ENCODE results near the gene MC2R.

The MC2R gene

DNA sequence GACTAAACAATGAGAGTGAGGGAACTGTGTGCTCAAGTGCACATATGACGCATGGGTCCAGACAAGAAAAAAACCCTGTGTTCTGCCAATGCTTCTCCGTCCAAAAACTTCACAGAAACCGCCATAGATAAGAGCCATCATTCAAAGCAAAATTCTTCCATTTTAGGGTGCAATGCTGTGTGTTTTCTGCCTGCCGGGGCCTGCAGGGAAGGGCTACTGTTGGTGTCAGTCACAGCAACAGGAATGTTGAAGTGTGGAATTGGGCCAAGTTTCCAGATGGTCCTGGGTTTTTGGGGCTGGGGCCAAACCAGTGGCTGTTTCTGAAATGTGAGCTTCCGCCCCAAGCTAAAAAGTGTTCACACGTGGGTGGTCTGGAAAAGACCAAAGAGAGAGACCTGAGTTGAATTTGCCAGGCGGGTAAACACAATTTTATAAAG lies 677 bp upstream of the MC2R start:
- H2BK15ac ChIP-seq (replicated peaks; ENCODE audit: low read depth) = no peak overlapping the region
- H3K4me2 ChIP-seq (ENCODE audit: low read length) = no peak overlapping the region
- no peaks in the 10 kb centered on the region for H3K36me3 ChIP-seq (ENCODE audit: control insufficient read depth, insufficient read depth, low read length)
- H3K27me3 ChIP-seq (ENCODE audit: insufficient read depth, low read length, poor library complexity) = no peaks in the 10 kb centered on the region
- H3K79me1 ChIP-seq (ENCODE audit: low read length) = no peaks in the 10 kb centered on the region
- no peak overlapping the region for H3K4me3 ChIP-seq (ENCODE audit: low read length)
- H3K18ac ChIP-seq (ENCODE audit: low read length) = no peak overlapping the region
- no CpG with 5 or more reads among the region's 7 CpGs for WGBS (ENCODE audit: extremely low coverage, insufficient coverage, low lambda C conversion rate)
- no peaks in the 10 kb centered on the region for H3K4me1 ChIP-seq (ENCODE audit: control insufficient read depth, low read depth, low read length)
- no peak overlapping the region for H3K23ac ChIP-seq (ENCODE audit: low read length)
- H4K5ac ChIP-seq (ENCODE audit: low read length) = no peak overlapping the region
- H3K27ac ChIP-seq (ENCODE audit: low read depth, low read length) = no peak overlapping the region
- H4K8ac ChIP-seq (ENCODE audit: low read depth, low read length) = no peak overlapping the region
- no peak overlapping the region for H3K56ac ChIP-seq (ENCODE audit: low read length)
- no peak overlapping the region for H3K4ac ChIP-seq (ENCODE audit: low read depth, low read length)
- no peak overlapping the region for H3K9ac ChIP-seq (ENCODE audit: low read length)
- no peak for DNase-seq
- H3K79me2 ChIP-seq (ENCODE audit: control insufficient read depth, insufficient read depth, low read length) = no peaks in the 10 kb centered on the region
- H2BK5ac ChIP-seq (ENCODE audit: low read length) = no peak overlapping the region
- no peak overlapping the region for H2BK120ac ChIP-seq (ENCODE audit: low read depth, low read length)
- H2AK5ac ChIP-seq (ENCODE audit: low read length) = no peak overlapping the region

GRCh38 chr18:13914756-13915155 lies 580 bp downstream of the MC2R start:
- WGBS (ENCODE audit: extremely low coverage, insufficient coverage, low lambda C conversion rate) = no CpG with 5 or more reads among the region's 9 CpGs
- H3K18ac ChIP-seq (ENCODE audit: low read length) = no peak overlapping the region
- no peak overlapping the region for H3K27ac ChIP-seq (ENCODE audit: low read depth, low read length)
- no peaks in the 10 kb centered on the region for H3K79me1 ChIP-seq (ENCODE audit: low read length)
- no peak overlapping the region for H4K5ac ChIP-seq (ENCODE audit: low read length)
- no peak overlapping the region for H3K4ac ChIP-seq (ENCODE audit: low read depth, low read length)
- no peaks in the 10 kb centered on the region for H3K4me1 ChIP-seq (ENCODE audit: control insufficient read depth, low read depth, low read length)
- no peak overlapping the region for H2BK15ac ChIP-seq (replicated peaks; ENCODE audit: low read depth)
- no peak overlapping the region for H3K4me2 ChIP-seq (ENCODE audit: low read length)
- no peaks in the 10 kb centered on the region for H3K36me3 ChIP-seq (ENCODE audit: control insufficient read depth, insufficient read depth, low read length)
- H3K9ac ChIP-seq (ENCODE audit: low read length) = no peak overlapping the region
- H3K4me3 ChIP-seq (ENCODE audit: low read length) = no peak overlapping the region
- no peaks in the 10 kb centered on the region for H3K27me3 ChIP-seq (ENCODE audit: insufficient read depth, low read length, poor library complexity)
- no peak overlapping the region for H3K56ac ChIP-seq (ENCODE audit: low read length)
- no peak overlapping the region for H2BK120ac ChIP-seq (ENCODE audit: low read depth, low read length)
- H3K79me2 ChIP-seq (ENCODE audit: control insufficient read depth, insufficient read depth, low read length) = no peaks in the 10 kb centered on the region
- no peak overlapping the region for H2AK5ac ChIP-seq (ENCODE audit: low read length)
- no peak for DNase-seq
- H3K23ac ChIP-seq (ENCODE audit: low read length) = no peak overlapping the region
- no peak overlapping the region for H2BK5ac ChIP-seq (ENCODE audit: low read length)
- H4K8ac ChIP-seq (ENCODE audit: low read depth, low read length) = no peak overlapping the region

GRCh38 chr18:13914170-13914569 lies 1.2 kb downstream of the MC2R start:
- Histone ChIP-seq H3K4ac (ENCODE audit: low read depth, low read length) (no peak overlapping the region), H3K27ac (ENCODE audit: low read depth, low read length) (no peak overlapping the region), H3K79me2 (ENCODE audit: control insufficient read depth, insufficient read depth, low read length) (no peaks in the 10 kb centered on the region), H4K5ac (ENCODE audit: low read length) (no peak overlapping the region), H3K4me1 (ENCODE audit: control insufficient read depth, low read depth, low read length) (no peaks in the 10 kb centered on the region), H3K79me1 (ENCODE audit: low read length) (no peaks in the 10 kb centered on the region), H3K27me3 (ENCODE audit: insufficient read depth, low read length, poor library complexity) (no peaks in the 10 kb centered on the region), H3K23ac (ENCODE audit: low read length) (no peak overlapping the region), H3K4me3 (ENCODE audit: low read length) (no peak overlapping the region), H2AK5ac (ENCODE audit: low read length) (no peak overlapping the region), H3K4me2 (ENCODE audit: low read length) (no peak overlapping the region), H3K18ac (ENCODE audit: low read length) (no peak overlapping the region), H3K36me3 (ENCODE audit: control insufficient read depth, insufficient read depth, low read length) (no peaks in the 10 kb centered on the region), H3K9ac (ENCODE audit: low read length) (no peak overlapping the region), H2BK15ac (replicated peaks; ENCODE audit: low read depth) (no peak overlapping the region), H4K8ac (ENCODE audit: low read depth, low read length) (no peak overlapping the region), H2BK120ac (ENCODE audit: low read depth, low read length) (no peak overlapping the region), H2BK5ac (ENCODE audit: low read length) (no peak overlapping the region), H3K56ac (ENCODE audit: low read length) (no peak overlapping the region)
- DNase-seq = no peak
- no CpG with 5 or more reads among the region's 10 CpGs for WGBS (ENCODE audit: extremely low coverage, insufficient coverage, low lambda C conversion rate)

- no peaks in the 10 kb centered on the region for H3K79me2 ChIP-seq (ENCODE audit: control insufficient read depth, insufficient read depth, low read length)
- H3K4me3 ChIP-seq (ENCODE audit: low read length) = no peak overlapping the region
- no peak overlapping the region for H2BK120ac ChIP-seq (ENCODE audit: low read depth, low read length)
- no peak overlapping the region for H3K23ac ChIP-seq (ENCODE audit: low read length)
- H3K18ac ChIP-seq (ENCODE audit: low read length) = no peak overlapping the region
- no peak overlapping the region for H3K56ac ChIP-seq (ENCODE audit: low read length)
- no peaks in the 10 kb centered on the region for H3K36me3 ChIP-seq (ENCODE audit: control insufficient read depth, insufficient read depth, low read length)
- no peak overlapping the region for H4K5ac ChIP-seq (ENCODE audit: low read length)
- H3K4ac ChIP-seq (ENCODE audit: low read depth, low read length) = no peak overlapping the region
- no peak overlapping the region for H4K8ac ChIP-seq (ENCODE audit: low read depth, low read length)
- no peaks in the 10 kb centered on the region for H3K4me1 ChIP-seq (ENCODE audit: control insufficient read depth, low read depth, low read length)
- no peak overlapping the region for H2BK15ac ChIP-seq (replicated peaks; ENCODE audit: low read depth)
- H2BK5ac ChIP-seq (ENCODE audit: low read length) = no peak overlapping the region
- H3K9ac ChIP-seq (ENCODE audit: low read length) = no peak overlapping the region
- no CpG with 5 or more reads among the region's 10 CpGs for WGBS (ENCODE audit: extremely low coverage, insufficient coverage, low lambda C conversion rate)
- no peaks in the 10 kb centered on the region for H3K79me1 ChIP-seq (ENCODE audit: low read length)
- DNase-seq = no peak
- no peak overlapping the region for H3K27ac ChIP-seq (ENCODE audit: low read depth, low read length)
- no peaks in the 10 kb centered on the region for H3K27me3 ChIP-seq (ENCODE audit: insufficient read depth, low read length, poor library complexity)
- no peak overlapping the region for H3K4me2 ChIP-seq (ENCODE audit: low read length)
- H2AK5ac ChIP-seq (ENCODE audit: low read length) = no peak overlapping the region
Observed at GRCh38 chr18:13913205-13913604, 2.1 kb downstream of the MC2R start.

DNA sequence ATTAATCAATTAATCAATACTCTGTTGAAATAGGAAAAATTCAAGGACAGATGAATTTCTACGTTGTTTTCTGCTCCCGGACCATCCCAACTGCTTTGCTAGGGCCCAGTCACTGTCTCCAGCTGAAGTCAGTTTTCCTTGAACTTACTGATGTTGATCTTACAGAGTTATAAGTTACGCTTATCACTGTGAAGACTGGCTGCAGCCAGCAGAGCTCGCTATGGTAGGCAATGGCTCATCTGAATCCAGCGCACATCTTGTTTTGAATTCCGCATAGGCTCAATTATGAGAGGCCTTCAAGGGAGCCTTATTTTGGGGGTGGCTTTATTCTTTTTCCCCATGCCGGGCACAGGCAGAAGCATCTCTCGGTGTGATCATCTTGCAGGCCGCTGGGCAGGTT lies 2.7 kb downstream of the MC2R start:
- no peak overlapping the region for H3K4me3 ChIP-seq (ENCODE audit: low read length)
- no peak overlapping the region for H3K9ac ChIP-seq (ENCODE audit: low read length)
- H2BK15ac ChIP-seq (replicated peaks; ENCODE audit: low read depth) = no peak overlapping the region
- H3K79me2 ChIP-seq (ENCODE audit: control insufficient read depth, insufficient read depth, low read length) = no peaks in the 10 kb centered on the region
- no peak overlapping the region for H2AK5ac ChIP-seq (ENCODE audit: low read length)
- H4K5ac ChIP-seq (ENCODE audit: low read length) = no peak overlapping the region
- H4K8ac ChIP-seq (ENCODE audit: low read depth, low read length) = no peak overlapping the region
- H3K4me1 ChIP-seq (ENCODE audit: control insufficient read depth, low read depth, low read length) = no peaks in the 10 kb centered on the region
- no peak overlapping the region for H3K4ac ChIP-seq (ENCODE audit: low read depth, low read length)
- H3K27me3 ChIP-seq (ENCODE audit: insufficient read depth, low read length, poor library complexity) = no peaks in the 10 kb centered on the region
- H3K18ac ChIP-seq (ENCODE audit: low read length) = no peak overlapping the region
- H2BK120ac ChIP-seq (ENCODE audit: low read depth, low read length) = no peak overlapping the region
- WGBS (ENCODE audit: extremely low coverage, insufficient coverage, low lambda C conversion rate) = no CpG with 5 or more reads among the region's 9 CpGs
- no peaks in the 10 kb centered on the region for H3K36me3 ChIP-seq (ENCODE audit: control insufficient read depth, insufficient read depth, low read length)
- H3K4me2 ChIP-seq (ENCODE audit: low read length) = no peak overlapping the region
- H3K79me1 ChIP-seq (ENCODE audit: low read length) = no peaks in the 10 kb centered on the region
- H3K23ac ChIP-seq (ENCODE audit: low read length) = no peak overlapping the region
- no peak overlapping the region for H2BK5ac ChIP-seq (ENCODE audit: low read length)
- no peak for DNase-seq
- H3K27ac ChIP-seq (ENCODE audit: low read depth, low read length) = no peak overlapping the region
- H3K56ac ChIP-seq (ENCODE audit: low read length) = no peak overlapping the region

DNA sequence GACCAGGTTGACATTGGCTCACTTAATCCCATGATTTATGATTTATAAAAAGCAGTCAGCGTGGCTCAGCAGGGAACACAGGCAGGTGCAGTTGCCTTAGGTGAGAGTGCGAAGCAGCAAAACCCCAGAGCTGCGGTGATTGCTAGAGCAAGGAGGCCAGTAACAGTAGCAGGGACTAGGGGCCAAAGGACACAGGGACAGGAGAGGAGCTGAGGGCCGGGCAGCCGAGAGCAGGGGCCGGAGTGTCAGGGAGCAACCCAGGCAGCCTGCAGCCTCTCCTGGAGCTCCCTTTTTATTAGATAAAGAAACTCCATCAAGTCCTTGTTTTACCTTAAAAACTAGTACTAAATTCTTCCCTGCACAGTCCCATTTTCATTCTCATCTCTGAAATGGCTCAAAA lies 4.3 kb downstream of the MC2R start:
- DNase-seq = no peak
- Histone ChIP-seq H3K79me2 (ENCODE audit: control insufficient read depth, insufficient read depth, low read length) (no peaks in the 10 kb centered on the region), H2AK5ac (ENCODE audit: low read length) (no peak overlapping the region), H3K4me3 (ENCODE audit: low read length) (no peak overlapping the region), H4K5ac (ENCODE audit: low read length) (no peak overlapping the region), H3K27me3 (ENCODE audit: insufficient read depth, low read length, poor library complexity) (no peaks in the 10 kb centered on the region), H3K27ac (ENCODE audit: low read depth, low read length) (no peak overlapping the region), H3K4me2 (ENCODE audit: low read length) (no peak overlapping the region), H2BK15ac (replicated peaks; ENCODE audit: low read depth) (no peak overlapping the region), H3K9ac (ENCODE audit: low read length) (no peak overlapping the region), H3K18ac (ENCODE audit: low read length) (no peak overlapping the region), H4K8ac (ENCODE audit: low read depth, low read length) (no peak overlapping the region), H2BK120ac (ENCODE audit: low read depth, low read length) (no peak overlapping the region), H3K4me1 (ENCODE audit: control insufficient read depth, low read depth, low read length) (no peaks in the 10 kb centered on the region), H3K23ac (ENCODE audit: low read length) (no peak overlapping the region), H2BK5ac (ENCODE audit: low read length) (no peak overlapping the region), H3K4ac (ENCODE audit: low read depth, low read length) (no peak overlapping the region), H3K36me3 (ENCODE audit: control insufficient read depth, insufficient read depth, low read length) (no peaks in the 10 kb centered on the region), H3K56ac (ENCODE audit: low read length) (no peak overlapping the region), H3K79me1 (ENCODE audit: low read length) (no peaks in the 10 kb centered on the region)
- WGBS (ENCODE audit: extremely low coverage, insufficient coverage, low lambda C conversion rate) = no CpG with 5 or more reads among the region's 6 CpGs

All from mesendoderm (in vitro differentiated cells).